HG02798 (cell line): ENCODE data around the gene FILIP1L.
A peak's percentile ranks its signal among the peaks of the same experiment; 100 is the strongest.

Source experiments
- ATAC-seq: cut with Tn5 transposase; IDR thresholded peaks from one replicate; pipeline ENCODE4 v1.9.1; 2021; ENCODE audit warnings: mild to moderate bottlenecking; ENCODE audit not compliant: unreplicated experiment, poor library complexity

FILIP1L gene

GRCh38 chr3:99877031-99877579 is 237.2 kb downstream of the FILIP1L start:
- no peak for ATAC-seq

GRCh38 chr3:99875929-99876841 is 238.1 kb downstream of the FILIP1L start:
- ATAC-seq = peak; percentile 93

- ATAC-seq = no peak
Measured at GRCh38 chr3:99875581-99875928, 238.7 kb downstream of the FILIP1L start.

- ATAC-seq = no peak
Measured at GRCh38 chr3:99874237-99875002, 239.9 kb downstream of the FILIP1L start.

- no peak for ATAC-seq
Measured at GRCh38 chr3:99873269-99874102, 240.8 kb downstream of the FILIP1L start.

GRCh38 chr3:99872923-99873254 is 241.4 kb downstream of the FILIP1L start:
- peak; percentile 57 for ATAC-seq

- ATAC-seq = no peak
Measured at GRCh38 chr3:99871231-99872045, 242.9 kb downstream of the FILIP1L start.

- no peak for ATAC-seq
Measured at GRCh38 chr3:99870712-99871111, 243.6 kb downstream of the FILIP1L start.

- ATAC-seq = no peak
Measured at GRCh38 chr3:99869621-99870020, 244.7 kb downstream of the FILIP1L start.

GRCh38 chr3:99868311-99868646 is 246.0 kb downstream of the FILIP1L start:
- ATAC-seq = no peak

- no peak for ATAC-seq
Measured at GRCh38 chr3:99867594-99868310, 246.5 kb downstream of the FILIP1L start.

GRCh38 chr3:99866261-99866761 is 248.0 kb downstream of the FILIP1L start:
- no peak for ATAC-seq

GRCh38 chr3:99865321-99865720 is 249.0 kb downstream of the FILIP1L start:
- no peak for ATAC-seq

GRCh38 chr3:99864289-99864688 is 250.0 kb downstream of the FILIP1L start:
- ATAC-seq = no peak

- ATAC-seq = no peak
Measured at GRCh38 chr3:99863588-99863987, 250.7 kb downstream of the FILIP1L start.

GRCh38 chr3:99863002-99863401 is 251.3 kb downstream of the FILIP1L start:
- ATAC-seq = no peak

GRCh38 chr3:99862208-99862607 is 252.1 kb downstream of the FILIP1L start:
- no peak for ATAC-seq

GRCh38 chr3:99861216-99861615 is 253.1 kb downstream of the FILIP1L start:
- ATAC-seq = no peak

- no peak for ATAC-seq
Measured at GRCh38 chr3:99859825-99860224, 254.5 kb downstream of the FILIP1L start.
